ENCODE data around the gene TDRD10. TPM values are rescaled to one million over a fixed set of nuclear protein-coding genes. Genes with fewer than 3 reads are reported as not detected.

Gene TDRD10
- total and polyA plus RNA-seq, 2 of the 8 experiments (the other 6 are each of a cell fraction or from before 2014, with no cell fraction given) = 0.15 to 0.27 TPM

- H3K9ac ChIP-seq (replicated peaks in 1 of 4; ENCODE audit: extremely low read depth in 1 of 4, low read depth in 3 of 4, low read length in 3 of 4) = no peak overlapping the region
- FAIRE-seq = no peak
- H3K36me3 ChIP-seq (ENCODE audit: control insufficient read depth in 2 of 4, insufficient read depth in 4 of 4, low read length in 3 of 4) = no peaks in the 10 kb centered on the region
- peaks cover 0 to 5% (median 0%) of the 10 kb centered on the region in 4 experiments; a peak in 1 of 7 replicates for H3K27me3 ChIP-seq (replicated peaks in 1 of 4; ENCODE audit: control insufficient read depth in 3 of 4, extremely low read depth in 1 of 4, insufficient read depth in 3 of 4, low read length in 3 of 4)
- no peaks in the 10 kb centered on the region for H3K79me1 ChIP-seq (ENCODE audit: low read depth, low read length)
- no peak overlapping the region for H2BK120ac ChIP-seq (replicated peaks; ENCODE audit: low read depth, low read length)
- peaks cover 5 to 19% (median 10%) of the 10 kb centered on the region in 4 experiments; a peak in 6 of 7 replicates for H3K4me1 ChIP-seq (replicated peaks in 1 of 4; ENCODE audit: control insufficient read depth in 3 of 4, insufficient read depth in 4 of 4, low read length in 3 of 4)
- H2BK5ac ChIP-seq (ENCODE audit: low read depth, low read length) = no peak overlapping the region
- no peak overlapping the region for H4K5ac ChIP-seq (ENCODE audit: insufficient read length, low read depth, low read length)
- no peak overlapping the region for H3K4me3 ChIP-seq (ENCODE audit: extremely low read depth in 1 of 4, insufficient read depth in 2 of 4, low read depth in 3 of 4, low read length in 4 of 4)
- H3K23ac ChIP-seq (ENCODE audit: insufficient read length) = no peak overlapping the region
- H2BK15ac ChIP-seq (ENCODE audit: low read length) = no peak overlapping the region
- peaks cover 0 to 4% of the 10 kb centered on the region in 2 experiments for H4K20me1 ChIP-seq (replicated peaks in 1 of 2; ENCODE audit: control insufficient read depth in 1 of 2, insufficient read depth in 2 of 2, low read length in 2 of 2)
- H2BK20ac ChIP-seq (ENCODE audit: low read length) = no peak overlapping the region
- no peak overlapping the region for H2BK12ac ChIP-seq (ENCODE audit: low read depth, low read length)
- no peak overlapping the region for H2AK5ac ChIP-seq (ENCODE audit: low read depth, low read length)
- H3K4me2 ChIP-seq (ENCODE audit: insufficient read depth in 1 of 2, low read depth in 2 of 2, low read length in 2 of 2) = no peak overlapping the region; a peak in 1 of 4 replicates
- H2AFZ ChIP-seq (ENCODE audit: low read length) = no peak overlapping the region
- ChIA-PET POLR2A (ENCODE audit: partially characterized antibody) (interaction anchor here (1.0 kb wide), 1 partner anchor 16 kb away, joined by 3 read pairs; no protein-coding TSS in a partner anchor), CTCF (ENCODE audit: partially characterized antibody) (interaction anchor here (0.6 to 2.0 kb wide), 2 partner anchors 19 to 144 kb away, joined by 3 to 5 read pairs; no protein-coding TSS in a partner anchor)
- H3K4ac ChIP-seq (replicated peaks; ENCODE audit: insufficient read length, low read depth, low read length) = no peak overlapping the region
- H3K14ac ChIP-seq (ENCODE audit: insufficient read length) = no peak overlapping the region
- no peaks in the 10 kb centered on the region for H3K9me3 ChIP-seq (ENCODE audit: insufficient read depth in 2 of 2, low read depth in 1 of 2, low read length in 1 of 2)
- H4K91ac ChIP-seq (replicated peaks; ENCODE audit: insufficient read length, low read length) = no peak overlapping the region
- H3K18ac ChIP-seq (ENCODE audit: extremely low read depth, low read length) = no peak overlapping the region
- H3K27ac ChIP-seq (ENCODE audit: low read depth, low read length) = no peak overlapping the region
- peaks cover 12% of the 10 kb centered on the region for H3K23me2 ChIP-seq (ENCODE audit: low read depth, low read length)
- H4K8ac ChIP-seq (ENCODE audit: extremely low read depth, insufficient read depth, low read length) = no peak overlapping the region
- TF ChIP-seq SAP30 (IDR thresholded peaks at IDR 0.05; ENCODE audit: insufficient read depth, insufficient replicate concordance, low read length) = no peak
- no peaks in the 10 kb centered on the region for H3K79me2 ChIP-seq (ENCODE audit: control insufficient read depth in 1 of 2, insufficient read depth in 2 of 2, low read length in 2 of 2)
- 89% methylated on average over 6 of the region's 6 CpGs; no CpG with 5 or more reads in 1 of the 2 experiments for WGBS, 2 experiments (ENCODE audit: extremely low coverage in 1 of 2, insufficient coverage in 1 of 2, insufficient read length in 1 of 2, insufficient replicate concordance in 2 of 2, low coverage in 1 of 2, low lambda C conversion rate in 2 of 2, missing lambda C conversion rate in 1 of 2)
- DNase-seq (ENCODE audit: low read depth in 1 of 2, low spot score in 2 of 2) = no peak
- no peak overlapping the region for H3K56ac ChIP-seq (replicated peaks; ENCODE audit: insufficient read length, low read depth, low read length)
Observed at GRCh38 chr1:154565876-154566275, 63.9 kb downstream of the TDRD10 start.

Measured in H1 (cell line).